ENCODE measurements around the gene MEOX2. TPM values are rescaled to one million over a fixed set of nuclear protein-coding genes. Genes with fewer than 3 reads are reported as not detected.

Gene MEOX2
- total RNA-seq, 1 donor from 2014 or later = 7.7 TPM

DNA sequence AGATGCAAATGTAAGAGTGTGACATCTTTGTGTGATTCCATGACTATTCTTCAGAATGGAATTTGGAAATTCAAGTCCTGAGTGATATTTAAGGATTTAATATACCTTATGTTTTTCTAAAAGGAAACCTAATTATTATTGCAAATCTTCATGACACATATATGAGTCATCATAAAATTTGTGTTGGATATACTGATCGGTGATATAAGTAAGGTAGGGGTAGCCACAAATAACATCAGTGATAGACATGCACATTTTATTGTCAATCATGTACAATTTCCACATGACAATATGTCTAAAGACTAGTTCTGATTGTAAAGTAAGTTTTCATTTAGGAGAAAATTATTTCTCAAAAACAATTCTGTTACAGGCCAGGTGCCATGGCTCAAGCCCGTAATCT, 65.0 kb downstream of the MEOX2 start:
- H3K4me3 ChIP-seq = no peak overlapping the region
- TF ChIP-seq, protein P1, sequence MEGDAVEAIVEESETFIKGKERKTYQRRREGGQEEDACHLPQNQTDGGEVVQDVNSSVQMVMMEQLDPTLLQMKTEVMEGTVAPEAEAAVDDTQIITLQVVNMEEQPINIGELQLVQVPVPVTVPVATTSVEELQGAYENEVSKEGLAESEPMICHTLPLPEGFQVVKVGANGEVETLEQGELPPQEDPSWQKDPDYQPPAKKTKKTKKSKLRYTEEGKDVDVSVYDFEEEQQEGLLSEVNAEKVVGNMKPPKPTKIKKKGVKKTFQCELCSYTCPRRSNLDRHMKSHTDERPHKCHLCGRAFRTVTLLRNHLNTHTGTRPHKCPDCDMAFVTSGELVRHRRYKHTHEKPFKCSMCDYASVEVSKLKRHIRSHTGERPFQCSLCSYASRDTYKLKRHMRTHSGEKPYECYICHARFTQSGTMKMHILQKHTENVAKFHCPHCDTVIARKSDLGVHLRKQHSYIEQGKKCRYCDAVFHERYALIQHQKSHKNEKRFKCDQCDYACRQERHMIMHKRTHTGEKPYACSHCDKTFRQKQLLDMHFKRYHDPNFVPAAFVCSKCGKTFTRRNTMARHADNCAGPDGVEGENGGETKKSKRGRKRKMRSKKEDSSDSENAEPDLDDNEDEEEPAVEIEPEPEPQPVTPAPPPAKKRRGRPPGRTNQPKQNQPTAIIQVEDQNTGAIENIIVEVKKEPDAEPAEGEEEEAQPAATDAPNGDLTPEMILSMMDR (IDR thresholded peaks at IDR 0.05; ENCODE audit: borderline replicate concordance) = no peak
- intact Hi-C loops (cut with micrococcal nuclease) = no loop called here
- H3K27ac ChIP-seq (replicated peaks) = peak overlapping the region; percentile 21
- no peak for DNase-seq
- H3K9me3 ChIP-seq (replicated peaks) = no peaks in the 10 kb centered on the region
- H3K36me3 ChIP-seq = peaks cover 24% of the 10 kb centered on the region
- no peaks in the 10 kb centered on the region for H3K4me1 ChIP-seq
- no peaks in the 10 kb centered on the region for H3K27me3 ChIP-seq (ENCODE audit: low read depth)

GRCh38 chr7:15620491-15621185, 65.8 kb downstream of the MEOX2 start:
- Histone ChIP-seq H3K4me3 (no peak overlapping the region), H3K27ac (replicated peaks) (peak overlapping the region; percentile 21), H3K4me1 (no peaks in the 10 kb centered on the region), H3K27me3 (ENCODE audit: low read depth) (no peaks in the 10 kb centered on the region), H3K36me3 (peaks cover 18% of the 10 kb centered on the region), H3K9me3 (replicated peaks) (no peaks in the 10 kb centered on the region)
- intact Hi-C loops (cut with micrococcal nuclease) = no loop called here
- TF ChIP-seq, protein P1 (IDR thresholded peaks at IDR 0.05; ENCODE audit: borderline replicate concordance) = no peak
- no peak for DNase-seq

DNA sequence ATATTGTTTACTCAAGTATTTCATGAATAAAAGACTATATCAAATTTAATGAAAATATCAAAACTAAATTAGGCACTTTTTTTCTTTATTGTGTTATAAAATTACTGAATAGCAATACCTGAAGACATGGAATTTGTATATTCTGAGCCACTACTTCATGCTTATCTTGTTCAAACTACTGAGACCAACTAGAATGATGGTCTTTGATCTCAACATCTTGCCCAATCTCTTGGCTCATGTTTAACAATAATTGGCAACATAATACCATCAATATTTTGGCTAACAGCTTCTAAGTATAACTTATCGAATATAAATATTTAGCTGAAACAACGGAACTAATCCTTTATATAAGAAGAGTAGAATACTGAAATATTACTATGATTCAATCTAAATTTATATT, 68.2 kb downstream of the MEOX2 start:
- TF ChIP-seq, protein P1 (IDR thresholded peaks at IDR 0.05; ENCODE audit: borderline replicate concordance) = no peak
- no peak overlapping the region for H3K27ac ChIP-seq (replicated peaks)
- DNase-seq = no peak

GRCh38 chr7:15612205-15612604, 74.3 kb downstream of the MEOX2 start:
- TF ChIP-seq, protein P1 (IDR thresholded peaks at IDR 0.05; ENCODE audit: borderline replicate concordance) = no peak
- no peaks in the 10 kb centered on the region for H3K4me1 ChIP-seq
- H3K4me3 ChIP-seq = no peak overlapping the region
- no peaks in the 10 kb centered on the region for H3K27me3 ChIP-seq (ENCODE audit: low read depth)
- intact Hi-C loops (cut with micrococcal nuclease) = no loop called here
- no peaks in the 10 kb centered on the region for H3K9me3 ChIP-seq (replicated peaks)
- no peak for DNase-seq
- H3K36me3 ChIP-seq = peaks cover 5% of the 10 kb centered on the region
- no peak overlapping the region for H3K27ac ChIP-seq (replicated peaks)

More for the DNA sequence above, 68.2 kb downstream of the MEOX2 start:
- H3K4me3 ChIP-seq = no peak overlapping the region
- intact Hi-C loops (cut with micrococcal nuclease) = no loop called here
- no peaks in the 10 kb centered on the region for H3K36me3 ChIP-seq
- no peaks in the 10 kb centered on the region for H3K27me3 ChIP-seq (ENCODE audit: low read depth)
- H3K9me3 ChIP-seq (replicated peaks) = no peaks in the 10 kb centered on the region
- no peaks in the 10 kb centered on the region for H3K4me1 ChIP-seq

GRCh38 chr7:15610503-15610902, 76.0 kb downstream of the MEOX2 start:
- Histone ChIP-seq H3K36me3 (peaks cover 5% of the 10 kb centered on the region), H3K4me1 (no peaks in the 10 kb centered on the region), H3K9me3 (replicated peaks) (no peaks in the 10 kb centered on the region), H3K27ac (replicated peaks) (no peak overlapping the region), H3K27me3 (ENCODE audit: low read depth) (no peaks in the 10 kb centered on the region), H3K4me3 (no peak overlapping the region)
- intact Hi-C loops (cut with micrococcal nuclease) = no loop called here
- no peak for DNase-seq
- TF ChIP-seq, protein P1 (IDR thresholded peaks at IDR 0.05; ENCODE audit: borderline replicate concordance) = no peak
